HG02938 (cell line): ENCODE measurements around the gene GATAD1.
A peak's percentile ranks its signal among the peaks of the same experiment; 100 is the strongest.
"Not testable (repeated sequence)": the region's sequence is repeated elsewhere in the genome, so short reads cannot be mapped to it uniquely, and the experiment has no call there.

Source experiments
- ATAC-seq: cut with Tn5 transposase; IDR thresholded peaks from one replicate; pipeline ENCODE4 v1.9.1; 2021; ENCODE audit warnings: mild to moderate bottlenecking, moderate library complexity; ENCODE audit not compliant: unreplicated experiment

GATAD1 gene

GRCh38 chr7:92447345-92448204 lies at the start of gene GATAD1:
Gene GATAD1 (plus strand): TSS chr7:92447482. CDS start chr7:92447730, 248 bp downstream.
- peak; percentile 89 for ATAC-seq

- ATAC-seq = no peak
These were observed 49.7 kb upstream of the GATAD1 start for GRCh38 chr7:92397542-92397941.

GRCh38 chr7:92400013-92400412 lies 47.3 kb upstream of the GATAD1 start:
- ATAC-seq = no peak

- ATAC-seq = no peak
These were observed 44.1 kb upstream of the GATAD1 start for GRCh38 chr7:92402920-92403759.

- no peak for ATAC-seq
These were observed 43.6 kb upstream of the GATAD1 start for GRCh38 chr7:92403760-92404074.

- ATAC-seq = no peak
These were observed 43.1 kb upstream of the GATAD1 start for GRCh38 chr7:92404170-92404614.

- no peak for ATAC-seq
These were observed 37.9 kb upstream of the GATAD1 start for GRCh38 chr7:92409357-92409756.

GRCh38 chr7:92410162-92410561 lies 37.1 kb upstream of the GATAD1 start:
- ATAC-seq = not testable (repeated sequence)

GRCh38 chr7:92412745-92413144 lies 34.5 kb upstream of the GATAD1 start:
- ATAC-seq = no peak

- no peak for ATAC-seq
These were observed 33.7 kb upstream of the GATAD1 start for GRCh38 chr7:92413550-92413949.

- ATAC-seq = no peak
These were observed 32.1 kb upstream of the GATAD1 start for GRCh38 chr7:92415225-92415624.

GRCh38 chr7:92417913-92418312 lies 29.4 kb upstream of the GATAD1 start:
- no peak for ATAC-seq

- no peak for ATAC-seq
These were observed 25.4 kb upstream of the GATAD1 start for GRCh38 chr7:92421676-92422435.

GRCh38 chr7:92422926-92423325 lies 24.4 kb upstream of the GATAD1 start:
- ATAC-seq = no peak

- ATAC-seq = no peak
These were observed 23.6 kb upstream of the GATAD1 start for GRCh38 chr7:92423710-92424131.

GRCh38 chr7:92425311-92425947 lies 21.9 kb upstream of the GATAD1 start:
- no peak for ATAC-seq

- no peak for ATAC-seq
These were observed 20.1 kb upstream of the GATAD1 start for GRCh38 chr7:92427193-92427592.

- ATAC-seq = no peak
These were observed 14.9 kb upstream of the GATAD1 start for GRCh38 chr7:92432299-92432946.

- ATAC-seq = no peak
These were observed 14.3 kb upstream of the GATAD1 start for GRCh38 chr7:92433019-92433418.

- no peak for ATAC-seq
These were observed 11.7 kb upstream of the GATAD1 start for GRCh38 chr7:92435542-92435941.
